T-helper 17 cell (primary cell): ENCODE results near the gene KIZ. TPM values are rescaled to one million over a fixed set of nuclear protein-coding genes. Genes with fewer than 3 reads are reported as not detected.
A peak's percentile ranks its signal among the peaks of the same experiment; 100 is the strongest.
"Not testable (repeated sequence)": the region's sequence is repeated elsewhere in the genome, so short reads cannot be mapped to it uniquely, and the experiment has no call there.

ENCODE experiments used
- ATAC-seq: fragments of 150-1000 bp; cut with Tn5 transposase; 2 replicates; pipeline ENCODE4 v1.10.0; 2021; ENCODE audit warnings: mild to moderate bottlenecking, moderate library complexity
- DNase-seq, 3 donors: peaks; one replicate each; pipeline versions ENCODE4 v3.0.0 to v3.0.0-alpha.2; 2020 to 2021
- H3K9me3 ChIP-seq: one replicate; pipeline ENCODE4 v1.7.0; 2013; ENCODE audit warnings: low read length, mild to moderate bottlenecking; ENCODE audit not compliant: control insufficient read depth, poor library complexity, severe bottlenecking
- H3K27ac Mint-ChIP-seq: one replicate; pipeline ENCODE4 v1.8.0; 2022; ENCODE audit warnings: mild to moderate bottlenecking, moderate library complexity, mixed read lengths
- H3K27me3 Mint-ChIP-seq: one replicate; pipeline ENCODE4 v1.8.0; 2022; ENCODE audit warnings: mixed read lengths
- H3K36me3 Mint-ChIP-seq: one replicate; pipeline ENCODE4 v1.8.0; 2022; ENCODE audit warnings: low read depth, mixed read lengths
- H3K4me1 Mint-ChIP-seq: one replicate; pipeline ENCODE4 v1.8.0; 2022; ENCODE audit warnings: mild to moderate bottlenecking, mixed read lengths
- H3K4me3 Mint-ChIP-seq: one replicate; pipeline ENCODE4 v1.8.0; 2022; ENCODE audit warnings: mild to moderate bottlenecking, moderate library complexity, mixed read lengths
- total RNA-seq, 4 donors: library from RNA in 2 of 4; stranded (reverse) in 2 of 4; gene quantifications; one replicate each; pipeline ENCODE4 v1.2.3 and lab custom pipeline; 2022 to 2026

KIZ gene
- total RNA-seq, 2 donors from 2014 or later, result 23.0 to 26.9 TPM

DNA sequence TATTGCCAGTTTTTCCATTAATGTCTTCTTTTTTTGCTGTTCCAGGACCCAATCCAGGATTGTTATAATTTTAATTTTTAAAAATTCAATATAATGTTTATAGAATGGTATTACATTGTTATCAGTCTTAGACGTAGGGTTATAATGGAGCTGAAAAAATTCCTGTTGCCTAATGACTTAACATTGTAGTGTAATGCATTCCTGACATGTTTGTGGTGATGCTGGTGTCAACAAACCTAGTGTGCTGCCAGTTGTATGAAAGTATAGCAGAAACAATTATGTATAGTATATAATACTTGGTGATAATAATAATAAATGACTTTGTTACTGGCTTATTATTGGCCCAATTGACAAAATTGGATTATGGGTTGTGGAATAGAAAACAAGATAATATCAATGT is 30.4 kb downstream of the KIZ start:
- H3K27ac Mint-ChIP-seq, result no peak overlapping the region
- no peak for DNase-seq
- ATAC-seq, result no peak
- H3K27me3 Mint-ChIP-seq, result no peaks in the 10 kb centered on the region
- peaks cover 6% of the 10 kb centered on the region for H3K36me3 Mint-ChIP-seq
- no peak overlapping the region for H3K4me3 Mint-ChIP-seq
- H3K9me3 ChIP-seq, result no peaks in the 10 kb centered on the region
- H3K4me1 Mint-ChIP-seq, result peaks cover 3% of the 10 kb centered on the region

DNA sequence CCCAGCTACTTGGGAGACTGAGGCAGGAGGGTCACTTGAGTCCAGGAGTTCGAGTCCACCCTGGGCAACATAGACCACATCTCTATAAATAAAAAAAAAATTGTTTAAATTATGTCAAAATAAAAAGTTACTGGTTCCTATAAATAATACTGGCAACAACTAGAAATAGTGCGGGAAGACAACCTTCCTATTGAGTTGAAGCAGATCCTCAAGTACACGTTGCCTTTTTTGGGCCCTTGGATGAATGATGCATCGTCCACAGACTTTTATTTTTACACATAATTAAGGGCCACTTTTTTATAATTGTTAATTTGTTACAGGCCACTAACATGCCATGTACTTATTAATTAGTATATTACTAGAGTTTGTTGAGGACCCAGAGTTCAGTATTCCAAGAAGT is 31.1 kb downstream of the KIZ start:
- Mint-ChIP-seq H3K27me3 (no peaks in the 10 kb centered on the region), H3K36me3 (peaks cover 6% of the 10 kb centered on the region), H3K27ac (no peak overlapping the region), H3K4me3 (no peak overlapping the region), H3K4me1 (peaks cover 3% of the 10 kb centered on the region)
- ATAC-seq, result no peak
- no peak for DNase-seq
- H3K9me3 ChIP-seq, result no peaks in the 10 kb centered on the region

- Mint-ChIP-seq H3K27ac (no peak overlapping the region), H3K36me3 (peaks cover 15% of the 10 kb centered on the region), H3K4me3 (no peak overlapping the region), H3K4me1 (peaks cover 5% of the 10 kb centered on the region), H3K27me3 (no peaks in the 10 kb centered on the region)
- H3K9me3 ChIP-seq, result no peaks in the 10 kb centered on the region
- DNase-seq (no peak), ATAC-seq (no peak)
Measured at GRCh38 chr20:21159658-21160380, 33.9 kb downstream of the KIZ start.

DNA sequence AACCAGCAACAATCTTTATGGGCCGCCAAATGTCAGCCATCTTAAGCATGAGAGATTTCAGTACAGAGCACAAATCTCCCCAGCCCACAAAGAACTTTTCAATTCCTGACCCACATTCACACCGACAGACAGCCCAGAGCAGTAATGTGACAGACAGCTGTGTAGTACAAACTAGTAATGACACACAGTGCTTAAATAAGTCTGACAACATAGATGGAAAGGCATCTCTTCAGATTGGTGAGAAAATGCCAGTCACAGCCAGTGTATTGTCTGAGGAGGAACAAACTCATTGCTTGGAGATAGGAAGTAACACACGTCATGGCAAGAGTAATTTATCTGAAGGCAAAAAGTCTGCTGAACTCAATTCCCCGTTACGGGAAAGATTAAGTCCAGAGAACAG is 36.0 kb downstream of the KIZ start:
- H3K36me3 Mint-ChIP-seq, result peaks cover 15% of the 10 kb centered on the region
- DNase-seq (no peak), ATAC-seq (no peak)
- no peak overlapping the region for H3K4me3 Mint-ChIP-seq
- peaks cover 8% of the 10 kb centered on the region for H3K4me1 Mint-ChIP-seq
- no peak overlapping the region for H3K27ac Mint-ChIP-seq
- no peaks in the 10 kb centered on the region for H3K27me3 Mint-ChIP-seq
- H3K9me3 ChIP-seq, result no peaks in the 10 kb centered on the region

GRCh38 chr20:21162631-21163030 is 36.7 kb downstream of the KIZ start:
- H3K9me3 ChIP-seq, result no peaks in the 10 kb centered on the region
- no peak for DNase-seq
- H3K4me1 Mint-ChIP-seq, result peaks cover 8% of the 10 kb centered on the region
- H3K27me3 Mint-ChIP-seq, result no peaks in the 10 kb centered on the region
- no peak overlapping the region for H3K27ac Mint-ChIP-seq
- ATAC-seq, result no peak
- no peak overlapping the region for H3K4me3 Mint-ChIP-seq
- H3K36me3 Mint-ChIP-seq, result peaks cover 15% of the 10 kb centered on the region

DNA sequence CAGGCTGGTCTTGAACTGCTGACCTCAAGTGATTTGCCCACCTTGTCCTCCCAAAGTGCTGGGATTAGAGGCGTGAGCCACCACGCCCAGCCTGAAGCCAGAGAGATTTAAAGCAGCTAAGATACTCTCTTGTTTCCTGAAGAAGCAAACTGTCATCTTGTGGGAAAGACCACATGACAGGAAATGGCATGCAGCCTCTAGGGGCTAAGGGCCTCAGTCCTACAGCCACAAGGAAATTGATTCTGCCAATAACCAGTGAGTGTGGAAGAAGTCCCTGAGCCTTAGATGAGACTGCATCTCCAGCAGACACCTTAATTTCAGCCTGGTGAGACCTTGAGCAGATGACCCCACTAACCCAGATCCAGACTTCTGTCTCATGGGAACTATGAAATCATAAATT is 40.9 kb downstream of the KIZ start:
- H3K9me3 ChIP-seq, result no peaks in the 10 kb centered on the region
- peaks cover 12% of the 10 kb centered on the region for H3K36me3 Mint-ChIP-seq
- ATAC-seq (no peak), DNase-seq (no peak)
- no peak overlapping the region for H3K4me3 Mint-ChIP-seq
- H3K27ac Mint-ChIP-seq, result no peak overlapping the region
- H3K27me3 Mint-ChIP-seq, result no peaks in the 10 kb centered on the region
- peaks cover 5% of the 10 kb centered on the region for H3K4me1 Mint-ChIP-seq

GRCh38 chr20:21167261-21167660 is 41.4 kb downstream of the KIZ start:
- DNase-seq (no peak), ATAC-seq (no peak)
- H3K27me3 Mint-ChIP-seq, result no peaks in the 10 kb centered on the region
- no peak overlapping the region for H3K4me3 Mint-ChIP-seq
- H3K27ac Mint-ChIP-seq, result no peak overlapping the region
- peaks cover 8% of the 10 kb centered on the region for H3K36me3 Mint-ChIP-seq
- H3K9me3 ChIP-seq, result no peaks in the 10 kb centered on the region
- peaks cover 3% of the 10 kb centered on the region for H3K4me1 Mint-ChIP-seq

DNA sequence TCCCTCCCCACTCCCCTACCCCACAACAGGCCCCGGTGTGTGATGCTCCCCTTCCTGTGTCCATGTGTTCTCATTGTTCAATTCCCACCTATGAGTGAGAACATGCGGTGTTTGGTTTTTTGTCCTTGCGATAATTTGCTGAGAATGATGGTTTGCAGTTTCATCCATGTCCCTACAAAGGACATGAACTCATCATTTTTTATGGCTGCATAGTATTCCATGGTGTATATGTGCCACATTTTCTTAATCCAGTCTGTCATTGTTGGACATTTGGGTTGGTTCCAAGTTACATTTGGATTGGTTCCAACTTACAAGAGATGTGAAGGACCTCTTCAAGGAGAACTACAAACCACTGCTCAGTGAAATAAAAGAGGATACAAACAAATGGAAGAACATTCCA is 42.2 kb downstream of the KIZ start:
- not testable (repeated sequence) for H3K4me1 Mint-ChIP-seq, H3K9me3 ChIP-seq, H3K27ac Mint-ChIP-seq, H3K27me3 Mint-ChIP-seq, ATAC-seq, DNase-seq, H3K4me3 Mint-ChIP-seq, H3K36me3 Mint-ChIP-seq

DNA sequence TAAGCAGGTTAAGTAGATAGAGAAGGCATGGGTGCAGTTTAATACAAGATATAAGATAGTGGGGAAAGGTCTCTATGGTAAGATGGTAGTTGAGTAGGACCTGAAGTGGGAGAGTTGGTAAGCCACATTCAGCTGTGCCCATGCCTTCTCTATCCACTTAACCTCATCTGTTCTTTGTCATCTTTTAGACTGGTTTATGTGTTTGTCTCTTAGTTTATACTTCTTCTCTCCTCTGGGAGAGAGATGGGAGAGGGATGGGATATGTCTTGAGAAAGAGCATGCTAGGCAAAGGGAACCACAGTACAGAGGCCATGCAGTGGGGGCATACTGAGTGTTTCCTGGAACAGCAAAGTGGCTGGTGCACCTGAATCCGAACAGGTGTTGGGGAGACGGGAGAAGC is 46.7 kb downstream of the KIZ start:
- ATAC-seq (no peak), DNase-seq (no peak)
- H3K4me3 Mint-ChIP-seq, result no peak overlapping the region
- no peaks in the 10 kb centered on the region for H3K27me3 Mint-ChIP-seq
- H3K9me3 ChIP-seq, result no peaks in the 10 kb centered on the region
- H3K36me3 Mint-ChIP-seq, result no peaks in the 10 kb centered on the region
- H3K4me1 Mint-ChIP-seq, result peaks cover 8% of the 10 kb centered on the region
- no peak overlapping the region for H3K27ac Mint-ChIP-seq

DNA sequence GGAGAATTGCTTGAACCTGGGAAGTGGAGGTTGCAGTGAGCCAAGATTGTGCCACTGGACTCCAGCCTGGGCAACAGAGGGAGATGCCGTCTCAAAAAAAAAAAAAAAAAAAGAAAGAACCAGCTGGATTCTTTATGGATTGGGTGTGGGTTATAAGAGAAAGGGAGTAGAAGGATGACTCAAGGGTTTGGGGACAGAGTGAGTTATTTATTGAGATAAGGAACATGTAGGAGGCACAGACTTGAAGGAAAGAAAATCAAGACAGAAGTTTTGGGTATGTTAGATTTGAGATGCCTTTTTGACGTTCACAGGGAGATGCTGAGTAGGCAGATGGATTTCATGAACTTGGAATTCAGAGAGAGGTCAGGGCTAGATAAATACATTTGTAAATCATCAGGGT is 47.6 kb downstream of the KIZ start:
- Mint-ChIP-seq H3K27ac (peak overlapping the region; percentile 19), H3K36me3 (no peaks in the 10 kb centered on the region), H3K27me3 (no peaks in the 10 kb centered on the region), H3K4me3 (no peak overlapping the region), H3K4me1 (peaks cover 9% of the 10 kb centered on the region)
- ATAC-seq, result no peak
- DNase-seq, result no peak
- no peaks in the 10 kb centered on the region for H3K9me3 ChIP-seq

DNA sequence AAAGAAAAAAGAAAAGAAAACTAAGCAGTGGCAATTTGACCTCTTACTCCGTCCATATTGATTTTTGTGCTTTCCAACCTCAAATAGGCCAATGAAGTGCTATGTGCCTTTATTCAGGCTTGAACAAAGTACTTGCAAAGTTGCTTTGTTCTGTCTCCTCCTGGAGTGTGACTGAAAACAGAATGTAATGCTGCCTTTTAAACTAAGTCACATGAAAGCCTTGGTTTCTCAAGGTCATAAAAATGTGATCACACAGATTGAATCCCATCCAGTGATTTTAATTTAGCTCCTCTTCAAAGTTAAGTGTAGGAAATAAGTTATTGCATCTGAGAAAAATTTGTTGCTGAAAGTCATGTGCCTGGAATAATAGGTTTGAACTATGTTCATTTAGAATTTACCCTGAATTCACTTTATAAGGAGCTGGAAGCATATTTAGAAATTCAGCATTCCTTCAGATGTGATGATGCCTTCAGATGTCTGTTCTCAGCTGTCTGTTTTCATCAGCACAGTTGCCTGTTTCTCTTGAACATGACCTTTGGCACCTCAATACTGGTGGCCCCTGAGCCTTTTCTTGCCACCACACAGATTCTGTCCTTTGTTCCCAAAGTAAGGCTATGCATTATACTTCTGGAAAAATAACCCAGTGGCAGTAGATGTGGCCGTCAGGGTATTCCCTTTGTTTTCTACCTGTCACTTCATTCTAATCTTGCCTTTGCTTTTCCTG is 48.8 kb downstream of the KIZ start:
- H3K27me3 Mint-ChIP-seq, result no peaks in the 10 kb centered on the region
- H3K4me1 Mint-ChIP-seq, result peaks cover 21% of the 10 kb centered on the region

DNA sequence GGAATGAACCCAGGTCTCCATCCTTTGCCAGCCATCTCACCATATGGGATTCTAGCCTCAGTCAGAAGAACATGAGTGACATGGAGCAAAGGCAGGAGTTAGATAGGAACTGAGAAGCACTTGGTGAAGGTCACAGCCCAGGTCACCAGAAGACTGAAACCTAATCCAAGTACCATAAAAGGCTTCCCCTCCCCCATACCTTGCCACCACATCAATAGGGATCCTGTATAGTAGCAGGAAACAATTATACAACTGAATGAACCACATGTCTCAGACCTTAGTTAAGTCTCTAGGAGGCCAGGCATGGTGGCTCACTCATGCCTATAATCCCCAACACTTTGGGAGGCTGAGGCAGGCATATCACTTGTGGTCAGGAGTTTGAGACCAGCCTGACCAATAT is 49.6 kb downstream of the KIZ start:
- no peak overlapping the region for H3K4me3 Mint-ChIP-seq
- peaks cover 9% of the 10 kb centered on the region for H3K36me3 Mint-ChIP-seq
- peaks cover 21% of the 10 kb centered on the region for H3K4me1 Mint-ChIP-seq
- DNase-seq (no peak), ATAC-seq (no peak)
- H3K9me3 ChIP-seq, result no peaks in the 10 kb centered on the region
- no peaks in the 10 kb centered on the region for H3K27me3 Mint-ChIP-seq
- H3K27ac Mint-ChIP-seq, result no peak overlapping the region

More for the DNA sequence above, 48.8 kb downstream of the KIZ start:
- ATAC-seq (no peak), DNase-seq (no peak)
- Mint-ChIP-seq H3K36me3 (peaks cover 9% of the 10 kb centered on the region), H3K27ac (no peak overlapping the region), H3K4me3 (no peak overlapping the region)
- no peaks in the 10 kb centered on the region for H3K9me3 ChIP-seq

DNA sequence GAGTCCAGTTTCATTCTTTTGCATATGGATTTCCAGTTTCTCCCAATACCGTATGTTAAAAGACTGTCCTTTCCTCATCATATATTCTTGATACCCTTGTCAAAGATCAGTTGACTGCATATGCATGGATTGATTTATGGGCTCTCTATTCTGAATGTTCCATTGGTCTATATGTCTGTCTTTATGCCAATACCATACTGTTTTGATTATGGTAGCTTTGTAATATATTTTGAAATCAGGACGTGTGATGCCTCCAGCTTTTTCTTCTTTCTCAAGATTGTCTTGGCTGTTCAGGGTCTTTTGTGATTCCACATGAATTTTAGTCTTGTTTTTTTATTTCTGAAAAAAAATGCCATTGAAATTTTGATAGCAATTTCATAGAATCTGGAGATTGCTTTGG is 51.9 kb downstream of the KIZ start:
- no peak overlapping the region for H3K27ac Mint-ChIP-seq
- no peaks in the 10 kb centered on the region for H3K27me3 Mint-ChIP-seq
- no peak for ATAC-seq
- H3K36me3 Mint-ChIP-seq, result peaks cover 9% of the 10 kb centered on the region
- H3K9me3 ChIP-seq, result no peaks in the 10 kb centered on the region
- no peak overlapping the region for H3K4me3 Mint-ChIP-seq
- no peak for DNase-seq
- H3K4me1 Mint-ChIP-seq, result peaks cover 21% of the 10 kb centered on the region

- Mint-ChIP-seq H3K27ac (peak overlapping the region; percentile 21), H3K4me3 (no peak overlapping the region), H3K36me3 (peaks cover 9% of the 10 kb centered on the region), H3K27me3 (no peaks in the 10 kb centered on the region), H3K4me1 (peaks cover 16% of the 10 kb centered on the region)
- no peaks in the 10 kb centered on the region for H3K9me3 ChIP-seq
- ATAC-seq (no peak), DNase-seq (no peak)
Measured at GRCh38 chr20:21179757-21180156, 53.9 kb downstream of the KIZ start.
